ENCODE results near the gene SLC35F1.
"Not testable (repeated sequence)": the region's sequence is repeated elsewhere in the genome, so short reads cannot be mapped to it uniquely, and the experiment has no call there.

SLC35F1 gene

DNA sequence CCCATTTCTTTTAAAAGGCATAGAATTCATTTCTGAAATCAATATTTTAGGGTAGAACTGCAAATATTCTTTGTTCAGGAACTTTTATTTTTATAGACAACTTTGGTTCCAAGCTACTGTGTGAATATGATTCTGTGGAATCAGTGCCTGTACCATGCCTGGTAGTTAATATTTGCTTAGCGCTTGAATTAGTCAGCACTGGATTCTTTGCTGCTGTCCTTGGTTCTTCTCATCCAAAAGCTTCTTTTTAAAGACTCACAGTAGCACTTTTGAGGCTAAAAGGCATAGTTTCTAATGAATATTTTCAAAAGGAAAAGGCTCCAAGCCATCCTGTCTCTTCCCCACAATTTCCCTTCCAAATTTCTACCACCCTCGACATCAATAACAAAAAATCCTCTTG, 109.5 kb downstream of the SLC35F1 start:
- no peak for DNase-seq

GRCh38 chr6:118017301-118017848, 110.3 kb downstream of the SLC35F1 start:
- no peak for DNase-seq

DNA sequence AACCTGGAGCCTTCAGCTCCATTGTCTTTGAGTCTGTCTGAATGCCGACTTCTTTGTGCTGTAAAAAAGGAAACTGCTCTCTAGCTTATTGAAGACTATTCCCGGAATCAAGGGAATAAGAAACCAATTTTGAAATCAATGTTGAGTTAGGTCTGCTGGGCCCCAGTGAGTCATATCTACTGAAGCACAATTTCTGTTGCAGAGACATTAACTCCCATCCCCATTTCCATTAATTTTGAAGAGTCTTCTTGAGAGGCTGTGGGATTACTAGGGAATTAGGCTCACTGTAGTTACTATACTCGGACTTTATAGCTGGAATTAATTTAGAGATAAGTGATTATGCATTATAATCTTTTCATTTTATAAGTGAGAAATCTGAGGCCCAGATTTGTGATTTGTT, 116.7 kb downstream of the SLC35F1 start:
- DNase-seq = no peak

- no peak for DNase-seq
Observed at GRCh38 chr6:118029967-118030366, 122.9 kb downstream of the SLC35F1 start.

GRCh38 chr6:118037479-118037878, 130.4 kb downstream of the SLC35F1 start:
- DNase-seq = not testable (repeated sequence)

- no peak for DNase-seq
Observed at GRCh38 chr6:118042855-118043254, 135.8 kb downstream of the SLC35F1 start.

- no peak for DNase-seq
Observed at GRCh38 chr6:118044275-118044674, 137.2 kb downstream of the SLC35F1 start.

- DNase-seq = no peak
Observed at GRCh38 chr6:118054082-118054481, 147.0 kb downstream of the SLC35F1 start.

- DNase-seq = no peak
Observed at GRCh38 chr6:118061666-118062065, 154.6 kb downstream of the SLC35F1 start.

- DNase-seq = no peak
Observed at GRCh38 chr6:118080547-118080946, 173.5 kb downstream of the SLC35F1 start.

- DNase-seq = no peak
Observed at GRCh38 chr6:118083711-118084110, 176.6 kb downstream of the SLC35F1 start.

DNA sequence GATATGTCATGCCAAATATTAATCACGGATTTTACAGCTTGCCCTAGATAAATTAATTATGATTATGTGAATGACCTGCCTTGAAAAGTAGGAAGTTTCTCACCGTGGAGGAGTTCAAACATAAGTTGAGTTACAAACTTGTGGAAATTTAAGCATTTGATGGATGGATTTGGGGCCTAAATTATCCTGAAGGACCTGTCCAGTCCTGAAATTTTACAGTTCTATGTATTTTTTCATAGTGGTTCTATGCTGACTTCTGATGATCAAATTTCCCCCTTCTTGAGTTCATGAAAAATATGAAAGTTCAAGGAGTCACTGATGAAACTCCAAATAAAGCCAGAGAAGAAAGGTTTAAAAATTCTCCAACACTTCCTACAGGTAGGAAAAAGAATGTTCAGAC, 178.6 kb downstream of the SLC35F1 start:
- DNase-seq = no peak

DNA sequence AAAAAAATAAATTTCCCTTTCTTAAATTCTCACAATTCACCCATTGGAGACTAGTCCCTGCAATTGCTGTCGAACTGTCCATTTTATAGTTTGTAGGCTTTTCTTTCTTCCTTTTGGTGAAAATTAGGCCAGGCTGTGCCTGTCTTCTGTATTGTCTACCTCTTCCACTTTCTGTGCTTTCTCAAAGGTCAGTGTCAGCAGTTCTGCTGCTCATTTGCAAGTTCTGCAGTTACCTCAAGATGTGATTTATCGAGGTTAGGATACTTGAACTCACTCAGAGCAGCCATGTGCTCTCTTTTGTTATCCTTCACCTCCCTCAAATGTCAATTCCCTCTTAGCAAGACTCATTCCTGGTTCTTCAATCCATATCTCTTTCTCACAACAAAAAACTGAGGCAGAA, 179.1 kb downstream of the SLC35F1 start:
- no peak for DNase-seq

DNA sequence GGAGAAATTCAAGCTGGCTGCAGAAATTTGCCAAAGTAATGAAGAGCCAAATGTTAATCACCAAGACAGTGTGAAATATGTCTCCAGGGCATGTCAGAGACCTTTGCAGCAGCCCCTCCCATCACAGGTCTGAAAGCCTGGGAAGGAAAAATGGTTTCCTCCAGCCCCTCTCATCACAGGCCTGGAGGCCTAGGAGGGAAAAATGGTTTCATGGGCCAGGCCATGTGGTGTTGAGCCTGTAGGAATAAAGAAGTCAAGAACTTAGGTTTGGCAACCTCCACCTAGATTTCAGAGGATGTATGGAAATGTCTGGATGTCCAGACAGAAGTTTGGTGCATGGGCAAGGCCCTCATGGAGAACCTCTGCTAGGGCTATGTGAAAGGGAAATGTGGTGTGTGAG, 185.0 kb downstream of the SLC35F1 start:
- no peak for DNase-seq

DNA sequence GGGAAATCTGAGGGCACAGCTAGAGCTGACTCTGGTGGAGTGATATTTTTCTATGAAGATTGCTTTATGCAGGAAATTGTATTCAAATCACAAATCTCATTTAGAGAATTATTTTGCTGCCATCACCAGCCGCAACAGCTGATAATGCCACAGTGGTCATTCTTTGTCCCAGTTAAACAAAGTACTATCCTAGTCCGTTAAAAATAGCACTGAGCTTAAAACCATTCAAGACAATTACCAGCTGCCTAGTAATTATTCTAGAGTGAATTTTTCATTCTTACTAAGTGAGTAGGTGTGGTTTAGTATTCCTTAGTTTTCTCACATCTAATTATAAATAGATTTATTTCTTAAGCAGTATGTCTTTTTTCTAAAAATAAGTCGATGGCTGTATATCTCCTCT, 190.5 kb downstream of the SLC35F1 start:
- no peak for DNase-seq

DNA sequence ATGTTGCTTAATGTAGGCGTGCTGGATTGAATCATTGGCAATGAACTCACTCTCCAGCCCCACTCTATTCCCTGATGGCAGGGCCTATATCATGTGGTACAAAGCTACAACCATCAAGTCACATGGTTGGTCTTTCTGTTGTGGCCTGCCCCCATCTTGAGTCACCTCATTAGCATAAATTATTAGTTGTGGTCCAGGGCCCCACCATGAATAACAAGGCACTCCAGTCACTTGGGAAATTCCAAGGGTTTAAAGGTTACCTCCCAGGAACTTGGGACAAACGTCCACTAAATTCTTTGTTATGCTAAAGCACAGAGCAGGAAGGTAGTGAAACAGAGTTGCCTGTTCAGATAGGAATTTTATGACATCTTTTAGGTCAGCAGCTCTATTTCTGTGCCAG, 193.7 kb downstream of the SLC35F1 start:
- DNase-seq = no peak

DNA sequence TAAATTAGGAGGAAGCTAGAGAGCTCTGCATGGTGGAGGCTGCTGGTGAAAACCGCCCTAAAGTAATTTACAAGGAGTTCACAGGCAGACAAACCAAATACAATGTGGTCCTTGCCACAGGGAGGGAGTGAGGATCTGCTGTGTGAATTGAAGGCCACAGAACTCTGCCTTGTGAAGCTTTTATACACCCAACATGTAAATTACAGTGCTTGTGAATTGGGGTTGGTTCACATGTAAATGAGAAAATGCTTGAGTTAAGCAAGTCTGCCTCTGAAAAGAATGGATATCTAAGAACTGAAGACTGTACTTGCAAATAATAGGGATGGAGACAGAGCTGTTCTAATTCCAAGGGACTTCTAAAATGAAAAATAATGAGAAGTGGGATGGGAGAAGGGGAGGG, 194.2 kb downstream of the SLC35F1 start:
- no peak for DNase-seq

DNA sequence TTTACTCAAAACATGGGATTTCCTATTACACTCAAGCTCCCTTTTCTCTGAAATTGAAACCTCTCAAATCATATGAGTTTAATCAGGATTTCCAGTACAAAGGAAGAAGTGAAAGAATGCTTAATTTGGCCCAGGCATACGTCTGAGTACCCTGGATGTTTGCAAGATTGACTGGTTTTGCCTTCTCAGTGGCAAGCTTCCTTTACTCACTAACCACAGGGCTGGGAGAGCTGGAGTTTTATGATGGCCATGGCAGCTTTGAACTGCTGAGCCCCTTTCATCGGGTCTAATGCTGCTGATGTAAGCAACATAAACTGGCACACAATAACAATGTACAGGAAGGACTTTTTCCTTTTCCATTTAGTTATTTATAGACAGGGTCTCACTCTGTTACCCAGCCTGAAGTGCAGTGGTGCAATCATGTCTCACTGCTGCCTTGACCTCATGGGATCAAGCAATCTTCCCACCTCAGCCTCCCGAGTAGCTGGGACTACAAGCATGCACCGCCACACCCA, 194.8 kb downstream of the SLC35F1 start:
- DNase-seq = no peak

DNA sequence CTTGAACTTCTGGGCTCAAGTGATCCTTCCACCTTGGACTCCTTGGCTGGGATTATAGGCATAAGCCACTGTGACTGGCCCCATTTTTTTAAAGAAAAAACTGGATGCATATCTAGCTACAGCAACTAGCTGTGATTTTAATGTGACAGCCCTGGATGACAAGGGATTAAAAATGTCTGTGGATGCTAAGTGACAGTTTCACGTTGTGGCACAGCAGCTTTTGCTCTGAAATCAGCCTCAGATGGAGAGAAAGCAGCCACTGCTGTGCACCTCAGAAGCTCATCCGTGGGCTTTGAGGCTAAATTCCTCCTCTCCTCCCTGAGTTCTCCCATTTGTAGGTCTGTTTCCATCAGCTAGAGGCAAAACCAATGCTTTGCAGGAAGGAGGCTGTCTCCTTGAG, 195.3 kb downstream of the SLC35F1 start:
- DNase-seq = no peak

DNA sequence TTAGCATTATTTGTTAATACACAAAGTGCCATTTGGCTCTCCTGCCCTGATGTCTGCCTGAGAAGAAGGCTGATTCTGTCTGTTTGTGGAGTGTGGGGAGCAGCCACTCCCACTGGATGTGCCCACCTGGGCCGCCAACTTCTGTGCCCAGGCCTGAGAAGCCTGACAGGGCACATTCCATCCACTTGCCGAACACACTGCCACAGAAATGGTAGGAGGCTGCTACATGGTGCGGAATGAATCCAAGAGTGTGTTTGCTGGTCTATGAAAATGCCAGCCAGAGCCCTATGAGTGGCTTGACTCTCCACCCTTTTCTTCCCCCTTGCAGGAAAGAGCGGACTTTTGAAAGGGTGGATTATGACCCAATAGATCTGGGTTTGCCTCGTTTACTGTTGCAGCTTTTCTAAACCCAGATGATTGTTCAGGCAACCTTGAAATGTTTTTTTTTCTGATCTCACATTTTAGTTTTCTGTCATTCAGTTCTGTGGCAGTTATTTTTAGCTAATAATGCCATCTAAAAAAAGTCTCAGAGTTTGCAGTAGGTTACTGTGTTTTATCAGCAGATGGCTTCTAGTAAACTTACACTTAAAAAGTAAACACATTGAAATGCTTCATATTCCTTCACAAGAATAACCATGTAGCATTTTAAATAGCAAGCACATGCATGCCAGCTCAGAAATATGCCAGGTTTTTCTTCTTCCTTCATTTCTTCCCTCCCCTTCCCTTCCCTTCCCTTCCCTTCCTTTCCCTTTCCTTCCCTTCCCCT, 196.5 kb downstream of the SLC35F1 start:
- no peak for DNase-seq

GRCh38 chr6:118122161-118122725, 215.2 kb downstream of the SLC35F1 start:
- no peak for DNase-seq

DNA sequence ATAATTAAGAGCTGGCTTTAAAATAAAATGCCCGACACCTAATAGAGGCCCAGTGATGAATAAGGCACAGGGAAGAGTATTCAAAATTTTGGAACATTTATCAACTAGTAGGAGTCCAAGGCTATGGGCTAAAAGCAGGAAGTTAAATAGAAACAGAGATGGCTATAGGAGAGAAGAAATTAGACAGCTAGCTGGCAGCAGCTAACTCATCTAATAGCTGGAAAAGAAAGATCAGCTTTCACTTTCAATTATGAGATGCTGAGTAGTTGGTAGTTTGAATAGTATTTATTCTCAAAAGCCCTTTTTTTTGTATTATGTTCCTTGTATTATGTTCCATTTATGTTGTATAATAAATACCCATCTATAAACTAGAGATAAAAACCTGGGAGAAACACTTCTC, 215.7 kb downstream of the SLC35F1 start:
- no peak for DNase-seq

- DNase-seq = no peak
Observed at GRCh38 chr6:118123503-118124037, 216.5 kb downstream of the SLC35F1 start.

GRCh38 chr6:118124851-118125250, 217.8 kb downstream of the SLC35F1 start:
- no peak for DNase-seq
